Mesenchymal stem cell (in vitro differentiated cells and primary cell): ENCODE results near the gene GRIP1.

ENCODE experiments used
- DNase-seq: peaks from one replicate; pipeline ENCODE4 v3.0.0-alpha.2; 2013
- H2AFZ ChIP-seq: one replicate; pipeline ENCODE4 v1.6.1; 2013; ENCODE audit warnings: low read depth, mild to moderate bottlenecking, control low read depth, inconsistent platforms, low read length, moderate library complexity
- H2AK5ac ChIP-seq: 2 replicates; pipeline ENCODE4 v1.6.1; 2013; ENCODE audit warnings: low read length, moderate library complexity, mild to moderate bottlenecking, inconsistent platforms; ENCODE audit not compliant: severe bottlenecking
- H2BK120ac ChIP-seq: one replicate; pipeline ENCODE4 v1.6.1; 2013; ENCODE audit warnings: low read depth, mild to moderate bottlenecking, inconsistent platforms, low read length, moderate library complexity
- H2BK12ac ChIP-seq, 2 experiments: one replicate each; pipeline ENCODE4 v1.6.1; 2013; ENCODE audit warnings: inconsistent platforms in 2 of 2, low read length in 2 of 2, mild to moderate bottlenecking in 2 of 2, moderate library complexity in 2 of 2, control low read depth in 1 of 2
- H2BK15ac ChIP-seq: one replicate; pipeline ENCODE4 v1.6.1; 2013; ENCODE audit warnings: mild to moderate bottlenecking, low read depth, inconsistent platforms; ENCODE audit not compliant: poor library complexity, severe bottlenecking
- H2BK5ac ChIP-seq: 2 replicates; pipeline ENCODE4 v1.6.1; 2013; ENCODE audit warnings: low read depth, mild to moderate bottlenecking, low read length, control low read depth, inconsistent platforms; ENCODE audit not compliant: poor library complexity, severe bottlenecking
- H3K14ac ChIP-seq, 2 experiments: one replicate each; pipeline ENCODE4 v1.6.1; 2013; ENCODE audit warnings: inconsistent platforms in 2 of 2, low read length in 2 of 2, control low read depth in 1 of 2, mild to moderate bottlenecking in 1 of 2, moderate library complexity in 1 of 2
- H3K18ac ChIP-seq, 2 experiments: one replicate each; pipeline ENCODE4 v1.6.1; 2013; ENCODE audit warnings: inconsistent platforms in 2 of 2, low read length in 2 of 2, control low read depth in 1 of 2, low read depth in 1 of 2, mild to moderate bottlenecking in 1 of 2
- H3K23ac ChIP-seq, 2 experiments: one replicate each; pipeline ENCODE4 v1.6.1; 2013; ENCODE audit warnings: inconsistent platforms in 2 of 2, low read length in 2 of 2, mild to moderate bottlenecking in 2 of 2, moderate library complexity in 2 of 2, control low read depth in 1 of 2
- H3K27ac ChIP-seq: 2 replicates; pipeline ENCODE4 v1.5.1; 2013; ENCODE audit warnings: mild to moderate bottlenecking, moderate library complexity, low read length, control low read depth, inconsistent platforms; ENCODE audit not compliant: poor library complexity, severe bottlenecking
- H3K27me3 ChIP-seq, 2 experiments: 2 replicates each; pipeline versions ENCODE4 v1.6.1 to v1.7.0; 2013; ENCODE audit warnings: low read length in 2 of 2, mild to moderate bottlenecking in 2 of 2, moderate library complexity in 2 of 2, control low read depth in 1 of 2, inconsistent platforms in 1 of 2; ENCODE audit not compliant: control insufficient read depth in 1 of 2, insufficient read depth in 1 of 2
- H3K36me3 ChIP-seq, 2 experiments: 2 replicates each; pipeline versions ENCODE4 v1.6.1 to v1.7.0; 2013; ENCODE audit warnings: low read length in 2 of 2, control low read depth in 1 of 2, inconsistent platforms in 1 of 2, low read depth in 1 of 2, mild to moderate bottlenecking in 1 of 2; ENCODE audit not compliant: insufficient read depth in 2 of 2, control insufficient read depth in 1 of 2
- H3K4ac ChIP-seq, 2 experiments: one replicate each; pipeline ENCODE4 v1.6.1; 2013; ENCODE audit warnings: inconsistent platforms in 2 of 2, low read length in 2 of 2, mild to moderate bottlenecking in 2 of 2, moderate library complexity in 2 of 2, control low read depth in 1 of 2, low read depth in 1 of 2
- H3K4me1 ChIP-seq: 2 replicates; pipeline ENCODE4 v1.6.1; 2013; ENCODE audit warnings: low read depth, low read length, control low read depth; ENCODE audit not compliant: control insufficient read depth, insufficient read depth
- H3K4me2 ChIP-seq: 2 replicates; pipeline ENCODE4 v1.6.1; 2013; ENCODE audit warnings: low read length, mild to moderate bottlenecking, inconsistent platforms; ENCODE audit not compliant: poor library complexity, severe bottlenecking
- H3K4me3 ChIP-seq, 2 experiments: 2 replicates each; pipeline versions ENCODE4 v1.5.1 to v1.7.0; 2013; ENCODE audit warnings: low read length in 2 of 2, mild to moderate bottlenecking in 2 of 2, control low read depth in 1 of 2, low read depth in 1 of 2; ENCODE audit not compliant: insufficient read depth in 1 of 2
- H3K79me1 ChIP-seq: replicated peaks from 2 replicates; pipeline ENCODE4 v1.6.1; 2013; ENCODE audit warnings: mild to moderate bottlenecking, control low read depth, low read length, inconsistent platforms; ENCODE audit not compliant: poor library complexity, severe bottlenecking
- H3K9ac ChIP-seq: 2 replicates; pipeline ENCODE4 v1.7.0; 2013; ENCODE audit warnings: mild to moderate bottlenecking, low read length, moderate library complexity
- H3K9me3 ChIP-seq: 2 replicates; pipeline ENCODE4 v1.7.0; 2013; ENCODE audit warnings: mild to moderate bottlenecking, low read length; ENCODE audit not compliant: control insufficient read depth
- H4K8ac ChIP-seq: one replicate; pipeline ENCODE4 v1.6.1; 2013; ENCODE audit warnings: inconsistent platforms, mild to moderate bottlenecking, low read length, moderate library complexity
- H4K91ac ChIP-seq: one replicate; pipeline ENCODE4 v1.6.1; 2013; ENCODE audit warnings: mild to moderate bottlenecking, low read length, inconsistent platforms
- WGBS: methylation state at CpG from one replicate; pipeline ENCODE4 v1.1.7; 2013; ENCODE audit warnings: mixed read lengths; 5-methylcytosine and 5-hydroxymethylcytosine counted together

The GRIP1 gene

GRCh38 chr12:66441905-66442559 lies 236.8 kb downstream of the GRIP1 start:
- no peak for DNase-seq
- Histone ChIP-seq H3K79me1 (no peaks in the 10 kb centered on the region), H3K36me3 (no peaks in the 10 kb centered on the region), H3K9ac (no peak overlapping the region), H2BK5ac (no peak overlapping the region), H3K18ac (no peak overlapping the region), H2AFZ (no peak overlapping the region), H3K23ac (no peak overlapping the region), H2BK15ac (no peak overlapping the region), H3K4me2 (no peak overlapping the region), H3K9me3 (no peaks in the 10 kb centered on the region), H4K8ac (no peak overlapping the region), H3K4me3 (no peak overlapping the region), H2AK5ac (no peak overlapping the region), H2BK120ac (no peak overlapping the region), H2BK12ac (no peak overlapping the region), H3K4me1 (peaks cover 2% of the 10 kb centered on the region), H3K4ac (no peak overlapping the region), H3K27me3 (peaks cover 9 to 12% of the 10 kb centered on the region in 2 experiments), H3K14ac (no peak overlapping the region), H4K91ac (no peak overlapping the region), H3K27ac (no peak overlapping the region)
- 78% methylated on average over 6 of the region's 6 CpGs for WGBS

GRCh38 chr12:66438601-66439000 lies 240.3 kb downstream of the GRIP1 start:
- Histone ChIP-seq H3K4me2 (no peak overlapping the region), H3K9me3 (no peaks in the 10 kb centered on the region), H3K23ac (no peak overlapping the region), H2BK120ac (no peak overlapping the region), H3K4me3 (no peak overlapping the region), H2AFZ (no peak overlapping the region), H3K36me3 (no peaks in the 10 kb centered on the region), H2BK12ac (no peak overlapping the region), H3K14ac (no peak overlapping the region), H3K27ac (no peak overlapping the region), H3K4ac (no peak overlapping the region), H3K4me1 (peaks cover 2% of the 10 kb centered on the region), H3K79me1 (no peaks in the 10 kb centered on the region), H4K8ac (no peak overlapping the region), H3K18ac (no peak overlapping the region), H2BK5ac (no peak overlapping the region), H2BK15ac (no peak overlapping the region), H2AK5ac (no peak overlapping the region), H4K91ac (no peak overlapping the region), H3K27me3 (peaks cover 0 to 3% of the 10 kb centered on the region in 2 experiments), H3K9ac (no peak overlapping the region)
- 23% methylated on average over 1 of the region's 1 CpG for WGBS
- peak; percentile 65 for DNase-seq

- Histone ChIP-seq H3K9ac (no peak overlapping the region), H2BK120ac (no peak overlapping the region), H4K91ac (no peak overlapping the region), H3K79me1 (no peaks in the 10 kb centered on the region), H2BK15ac (no peak overlapping the region), H2BK5ac (no peak overlapping the region), H2AFZ (no peak overlapping the region), H2BK12ac (no peak overlapping the region), H3K4ac (no peak overlapping the region), H3K9me3 (no peaks in the 10 kb centered on the region), H3K14ac (no peak overlapping the region), H4K8ac (no peak overlapping the region), H3K4me2 (no peak overlapping the region), H3K18ac (no peak overlapping the region), H3K27me3 (peaks cover 0 to 4% of the 10 kb centered on the region in 2 experiments), H3K27ac (no peak overlapping the region), H2AK5ac (no peak overlapping the region), H3K36me3 (no peaks in the 10 kb centered on the region), H3K4me3 (no peak overlapping the region), H3K4me1 (no peaks in the 10 kb centered on the region), H3K23ac (no peak overlapping the region)
- 85% methylated on average over 3 of the region's 4 CpGs for WGBS
- DNase-seq = no peak
Measured at GRCh38 chr12:66430106-66430505, 248.8 kb downstream of the GRIP1 start.

- no peak overlapping the region for H3K4ac ChIP-seq
- 75% methylated on average over 5 of the region's 5 CpGs for WGBS
- no peak overlapping the region for H4K91ac ChIP-seq
- peaks cover 3 to 4% of the 10 kb centered on the region in 2 experiments for H3K27me3 ChIP-seq
- H2AFZ ChIP-seq = no peak overlapping the region
- no peak overlapping the region for H2AK5ac ChIP-seq
- no peak overlapping the region for H3K4me2 ChIP-seq
- H3K23ac ChIP-seq = no peak overlapping the region
- no peak overlapping the region for H3K27ac ChIP-seq
- H3K9ac ChIP-seq = no peak overlapping the region
- H3K18ac ChIP-seq = no peak overlapping the region
- H3K9me3 ChIP-seq = peaks cover 8% of the 10 kb centered on the region
- H2BK5ac ChIP-seq = no peak overlapping the region
- no peak for DNase-seq
- no peak overlapping the region for H2BK120ac ChIP-seq
- H3K4me1 ChIP-seq = no peaks in the 10 kb centered on the region
- no peaks in the 10 kb centered on the region for H3K79me1 ChIP-seq
- H4K8ac ChIP-seq = no peak overlapping the region
- H3K36me3 ChIP-seq = no peaks in the 10 kb centered on the region
- H2BK12ac ChIP-seq = no peak overlapping the region
- no peak overlapping the region for H3K4me3 ChIP-seq
- no peak overlapping the region for H3K14ac ChIP-seq
- no peak overlapping the region for H2BK15ac ChIP-seq
Measured at GRCh38 chr12:66428870-66429269, 250.0 kb downstream of the GRIP1 start.
